Measurements from ENCODE around the gene PDCD1.

GRCh38 chr2:241877989-241878970, 19.6 kb upstream of the PDCD1 start:
- TF ChIP-seq CTCF (IDR thresholded peaks at IDR 0.05), result peak; percentile 18 to 66 (median 52)
- TF ChIP-seq POLR2A (IDR thresholded peaks at IDR 0.05), result no peak
- TF ChIP-seq POLR2AphosphoS5 (IDR thresholded peaks at IDR 0.05), result no peak

Data from sigmoid colon (tissue), 4 donors.